ENCODE results near the gene IFI6. TPM values are rescaled to one million over a fixed set of nuclear protein-coding genes. Genes with fewer than 3 reads are reported as not detected.
"Not testable (repeated sequence)": the region's sequence is repeated elsewhere in the genome, so short reads cannot be mapped to it uniquely, and the experiment has no call there.

IFI6 gene
- total RNA-seq, 6 experiments from 2014 or later, result 9.5 to 45.7 (median 33.2) TPM

GRCh38 chr1:27704958-27705357 is 33.0 kb upstream of the IFI6 start:
- Histone ChIP-seq H3K4me3 (no peak overlapping the region), H3K36me3 (no peaks in the 10 kb centered on the region), H3K4me1 (no peaks in the 10 kb centered on the region), H3K9me3 (no peaks in the 10 kb centered on the region), H3K27ac (no peak overlapping the region), H3K27me3 (no peaks in the 10 kb centered on the region)
- DNase-seq, result no peak
- no peak for ATAC-seq
- intact Hi-C loops (cut with DNase I), result no loop called here
- 73% methylated on average over 4 of the region's 4 CpGs for WGBS (ENCODE audit: insufficient coverage, low coverage, low lambda C conversion rate, missing lambda C conversion rate)
- TF ChIP-seq POLR2A (IDR thresholded peaks at IDR 0.05) (no peak), CTCF (IDR thresholded peaks at IDR 0.05) (no peak)

- ATAC-seq; H3K27me3 ChIP-seq; H3K27ac ChIP-seq; intact Hi-C loops (cut with DNase I); H3K9me3 ChIP-seq; H3K4me3 ChIP-seq; H3K36me3 ChIP-seq; H3K4me1 ChIP-seq; DNase-seq: not testable (repeated sequence)
- WGBS (ENCODE audit: insufficient coverage, low coverage, low lambda C conversion rate, missing lambda C conversion rate), result 81% methylated on average over 9 of the region's 9 CpGs
These were observed 24.8 kb upstream of the IFI6 start for GRCh38 chr1:27696835-27697234.

- intact Hi-C loops (cut with DNase I), result no loop called here
- no peak overlapping the region for H3K27ac ChIP-seq
- ATAC-seq (no peak), DNase-seq (no peak)
- 33% methylated on average over 1 of the region's 2 CpGs for WGBS (ENCODE audit: insufficient coverage, low coverage, low lambda C conversion rate, missing lambda C conversion rate)
- H3K4me3 ChIP-seq, result no peak overlapping the region
- H3K36me3 ChIP-seq, result no peaks in the 10 kb centered on the region
- H3K9me3 ChIP-seq, result no peaks in the 10 kb centered on the region
- TF ChIP-seq POLR2A (IDR thresholded peaks at IDR 0.05) (no peak), CTCF (IDR thresholded peaks at IDR 0.05) (no peak)
- H3K27me3 ChIP-seq, result no peaks in the 10 kb centered on the region
- H3K4me1 ChIP-seq, result no peaks in the 10 kb centered on the region
These were observed 18.2 kb upstream of the IFI6 start for GRCh38 chr1:27690183-27690582.

GRCh38 chr1:27689423-27690173 is 17.6 kb upstream of the IFI6 start:
- DNase-seq (no peak), ATAC-seq (no peak)
- H3K9me3 ChIP-seq, result no peaks in the 10 kb centered on the region
- H3K4me1 ChIP-seq, result no peaks in the 10 kb centered on the region
- H3K27ac ChIP-seq, result no peak overlapping the region
- intact Hi-C loops (cut with DNase I), result no loop called here
- H3K36me3 ChIP-seq, result no peaks in the 10 kb centered on the region
- 48% methylated on average over 4 of the region's 4 CpGs for WGBS (ENCODE audit: insufficient coverage, low coverage, low lambda C conversion rate, missing lambda C conversion rate)
- H3K4me3 ChIP-seq, result no peak overlapping the region
- H3K27me3 ChIP-seq, result no peaks in the 10 kb centered on the region
- TF ChIP-seq POLR2A (IDR thresholded peaks at IDR 0.05) (no peak), CTCF (IDR thresholded peaks at IDR 0.05) (no peak)

- ATAC-seq (no peak), DNase-seq (no peak)
- Histone ChIP-seq H3K9me3 (no peaks in the 10 kb centered on the region), H3K27ac (no peak overlapping the region), H3K36me3 (no peaks in the 10 kb centered on the region), H3K4me3 (no peak overlapping the region), H3K27me3 (no peaks in the 10 kb centered on the region), H3K4me1 (no peaks in the 10 kb centered on the region)
- intact Hi-C loops (cut with DNase I), result no loop called here
- 84% methylated on average over 3 of the region's 5 CpGs for WGBS (ENCODE audit: insufficient coverage, low coverage, low lambda C conversion rate, missing lambda C conversion rate)
- TF ChIP-seq CTCF (IDR thresholded peaks at IDR 0.05) (no peak), POLR2A (IDR thresholded peaks at IDR 0.05) (no peak)
These were observed 15.9 kb upstream of the IFI6 start for GRCh38 chr1:27687906-27688305.

Data from right lobe of liver (tissue), 6 donors.